DND-41 (cell line): ENCODE data around the gene OVAAL.

Experiments
- ATAC-seq: fragments of 200-7000 bp; cut with Tn5 transposase; 3 replicates; pipeline ENCODE4 v1.9.1; 2021; ENCODE audit warnings: low read depth; ENCODE audit not compliant: insufficient read depth
- DNase-seq: peaks from one replicate; pipeline ENCODE4 v3.0.0-alpha.2; 2020
- H2AFZ ChIP-seq: 2 replicates; pipeline ENCODE4 v1.6.0; 2012; ENCODE audit warnings: low read depth, low read length
- H3K27ac ChIP-seq: 2 replicates; pipeline ENCODE4 v1.5.1; 2012; ENCODE audit warnings: low read length, inconsistent platforms
- H3K27me3 ChIP-seq: fragments of 200-600 bp; sonication (generic); 2 replicates; pipeline ENCODE4 v1.6.0; 2012; ENCODE audit warnings: low read length, mild to moderate bottlenecking, inconsistent platforms; ENCODE audit not compliant: insufficient read depth, poor library complexity
- H3K36me3 ChIP-seq: 2 replicates; pipeline ENCODE4 v1.5.1; 2012; ENCODE audit warnings: low read length, inconsistent platforms; ENCODE audit not compliant: insufficient read depth
- H3K4me1 ChIP-seq: 2 replicates; pipeline ENCODE4 v1.5.1; 2012; ENCODE audit warnings: mild to moderate bottlenecking, low read length; ENCODE audit not compliant: insufficient read depth
- H3K4me2 ChIP-seq: 2 replicates; pipeline ENCODE4 v1.6.0; 2012; ENCODE audit warnings: mild to moderate bottlenecking, moderate library complexity, low read length, inconsistent platforms; ENCODE audit not compliant: insufficient read depth
- H3K4me3 ChIP-seq, 2 experiments: fragments of 200-600 bp in 1 of 2; shearing (Covaris generic) in 1 of 2; 2 replicates each; pipeline ENCODE4 v1.5.1; 2012 to 2016; ENCODE audit warnings: inconsistent platforms in 2 of 2, low read length in 2 of 2, mild to moderate bottlenecking in 2 of 2, low read depth in 1 of 2, moderate library complexity in 1 of 2
- H3K79me2 ChIP-seq: 2 replicates; pipeline ENCODE4 v1.6.0; 2012; ENCODE audit warnings: low read length, inconsistent platforms; ENCODE audit not compliant: insufficient read depth
- H3K9ac ChIP-seq: 2 replicates; pipeline ENCODE4 v1.6.0; 2012; ENCODE audit warnings: low read depth, mild to moderate bottlenecking, inconsistent platforms, low read length, moderate library complexity
- H3K9me3 ChIP-seq: 2 replicates; pipeline ENCODE4 v1.5.1; 2012; ENCODE audit warnings: low read length, moderate library complexity, mild to moderate bottlenecking, inconsistent platforms; ENCODE audit not compliant: insufficient read depth, severe bottlenecking
- H4K20me1 ChIP-seq: 2 replicates; pipeline ENCODE4 v1.6.0; 2012; ENCODE audit warnings: low read length; ENCODE audit not compliant: insufficient read depth
- EZH2 ChIP-seq: IDR thresholded peaks from 3 replicates; pipeline ENCODE4 v1.6.1; 2012; ENCODE audit warnings: borderline replicate concordance, low read depth, mild to moderate bottlenecking, moderate library complexity, low read length, inconsistent platforms; ENCODE audit not compliant: severe bottlenecking
- TF ChIP-seq, protein P1 (sequence below): IDR thresholded peaks from 2 replicates; pipeline ENCODE4 v1.5.1; 2012; ENCODE audit warnings: borderline replicate concordance, low read length, moderate library complexity, mild to moderate bottlenecking; ENCODE audit not compliant: poor library complexity, severe bottlenecking; ENCODE audit errors: extremely low read depth

The OVAAL gene

DNA sequence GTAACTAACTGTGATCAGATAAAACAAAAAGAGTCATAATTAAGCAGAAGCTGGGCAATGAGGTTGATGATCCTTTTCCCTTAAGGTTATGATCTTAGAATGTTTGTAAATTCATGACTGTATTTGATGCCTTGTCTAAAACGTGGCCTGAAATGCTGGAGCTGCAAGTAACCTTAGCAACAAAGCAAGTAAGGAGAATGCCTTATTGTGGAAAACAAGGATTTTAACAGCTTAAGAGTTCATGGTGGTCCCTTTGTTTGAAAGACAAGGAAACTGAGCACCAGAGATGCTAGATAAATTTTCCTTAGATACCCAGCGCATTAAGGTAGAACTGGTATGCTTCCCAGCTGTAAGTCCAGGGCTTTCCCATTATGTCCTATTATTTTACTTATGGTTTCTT lies 47.4 kb downstream of the OVAAL start:
- no peak for ATAC-seq
- Histone ChIP-seq H3K4me3 (no peak overlapping the region), H3K36me3 (no peaks in the 10 kb centered on the region), H3K79me2 (no peaks in the 10 kb centered on the region), H3K27ac (no peak overlapping the region), H3K9ac (no peak overlapping the region), H3K4me1 (no peaks in the 10 kb centered on the region), H3K27me3 (no peaks in the 10 kb centered on the region), H2AFZ (no peak overlapping the region), H3K4me2 (no peak overlapping the region), H3K9me3 (no peaks in the 10 kb centered on the region), H4K20me1 (no peaks in the 10 kb centered on the region)
- no peak for TF ChIP-seq EZH2
- TF ChIP-seq, protein P1, sequence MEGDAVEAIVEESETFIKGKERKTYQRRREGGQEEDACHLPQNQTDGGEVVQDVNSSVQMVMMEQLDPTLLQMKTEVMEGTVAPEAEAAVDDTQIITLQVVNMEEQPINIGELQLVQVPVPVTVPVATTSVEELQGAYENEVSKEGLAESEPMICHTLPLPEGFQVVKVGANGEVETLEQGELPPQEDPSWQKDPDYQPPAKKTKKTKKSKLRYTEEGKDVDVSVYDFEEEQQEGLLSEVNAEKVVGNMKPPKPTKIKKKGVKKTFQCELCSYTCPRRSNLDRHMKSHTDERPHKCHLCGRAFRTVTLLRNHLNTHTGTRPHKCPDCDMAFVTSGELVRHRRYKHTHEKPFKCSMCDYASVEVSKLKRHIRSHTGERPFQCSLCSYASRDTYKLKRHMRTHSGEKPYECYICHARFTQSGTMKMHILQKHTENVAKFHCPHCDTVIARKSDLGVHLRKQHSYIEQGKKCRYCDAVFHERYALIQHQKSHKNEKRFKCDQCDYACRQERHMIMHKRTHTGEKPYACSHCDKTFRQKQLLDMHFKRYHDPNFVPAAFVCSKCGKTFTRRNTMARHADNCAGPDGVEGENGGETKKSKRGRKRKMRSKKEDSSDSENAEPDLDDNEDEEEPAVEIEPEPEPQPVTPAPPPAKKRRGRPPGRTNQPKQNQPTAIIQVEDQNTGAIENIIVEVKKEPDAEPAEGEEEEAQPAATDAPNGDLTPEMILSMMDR: no peak
- DNase-seq: no peak

DNA sequence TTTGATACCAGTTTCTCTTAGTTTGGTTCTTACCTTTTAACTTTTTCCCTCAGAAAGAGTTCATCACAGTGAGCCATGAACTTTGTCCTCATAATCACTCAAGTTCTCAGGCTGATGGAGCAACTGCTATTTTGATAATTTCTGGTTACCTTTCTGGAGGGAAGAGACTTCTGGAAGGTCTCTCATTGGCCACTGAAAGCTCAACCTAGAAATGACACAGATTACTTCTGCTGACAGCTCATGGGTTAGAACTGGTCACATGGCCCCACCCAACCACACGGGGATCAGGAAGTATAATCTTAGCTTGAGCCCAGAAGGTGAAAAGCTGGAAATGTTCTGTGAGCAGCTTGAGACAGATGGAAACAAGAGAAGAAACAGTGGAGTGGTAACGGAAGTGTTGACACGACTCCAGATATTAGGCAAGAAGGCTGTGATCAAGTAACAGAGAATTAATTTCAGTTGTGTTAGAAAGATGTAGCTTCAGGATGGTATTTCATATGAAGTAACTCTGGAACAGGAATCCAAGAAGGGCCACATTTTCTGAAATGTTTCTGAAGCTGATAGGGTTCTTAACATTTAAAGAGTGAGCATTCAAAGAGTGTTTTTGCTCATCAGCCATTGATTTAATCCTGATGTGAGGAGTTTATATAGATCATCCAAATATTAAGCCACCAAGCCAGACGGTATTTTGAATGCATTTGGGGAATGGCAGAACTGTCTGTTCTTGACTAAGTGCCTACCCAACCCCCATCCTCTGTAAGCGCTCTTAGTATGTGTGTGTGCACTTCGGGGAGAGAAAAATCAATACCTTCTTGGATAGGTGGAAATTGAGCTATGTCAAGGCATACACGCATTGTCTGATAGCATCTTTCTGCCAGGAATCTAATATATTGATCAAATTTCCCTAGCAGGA lies 51.1 kb downstream of the OVAAL start:
- H2AFZ ChIP-seq: no peak overlapping the region
- DNase-seq (no peak), ATAC-seq (no peak)
- H3K27me3 ChIP-seq: no peaks in the 10 kb centered on the region
- H3K4me3 ChIP-seq: no peak overlapping the region
- no peaks in the 10 kb centered on the region for H3K36me3 ChIP-seq
- H3K79me2 ChIP-seq: no peaks in the 10 kb centered on the region
- no peak overlapping the region for H3K27ac ChIP-seq
- no peak overlapping the region for H3K4me2 ChIP-seq
- no peaks in the 10 kb centered on the region for H4K20me1 ChIP-seq
- no peaks in the 10 kb centered on the region for H3K9me3 ChIP-seq
- H3K9ac ChIP-seq: no peak overlapping the region
- no peaks in the 10 kb centered on the region for H3K4me1 ChIP-seq
- no peak for TF ChIP-seq EZH2
- TF ChIP-seq, protein P1: no peak

DNA sequence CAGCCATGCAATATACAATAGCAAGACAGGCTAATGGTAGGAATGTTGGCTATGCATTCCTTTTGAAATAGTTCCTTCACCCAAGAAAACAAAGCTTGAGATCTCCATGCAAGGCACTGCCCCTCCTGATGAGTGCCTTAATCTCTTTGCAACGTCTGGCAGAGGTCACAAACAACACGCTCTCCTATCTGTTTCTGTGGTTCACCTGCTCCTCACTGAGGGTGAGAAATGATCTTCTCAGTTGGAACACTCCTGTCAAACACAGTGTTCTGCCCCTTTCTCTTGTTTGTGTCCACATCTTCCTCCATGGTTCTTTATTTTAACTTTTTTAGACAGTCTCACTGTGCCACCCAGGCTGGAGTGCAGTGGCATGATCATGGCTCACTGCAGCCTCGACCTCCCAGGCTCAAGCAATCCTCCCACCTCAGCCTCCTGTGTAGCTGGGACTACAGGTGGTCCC lies 51.8 kb downstream of the OVAAL start:
- Histone ChIP-seq H4K20me1 (no peaks in the 10 kb centered on the region), H2AFZ (no peak overlapping the region), H3K4me3 (no peak overlapping the region), H3K4me2 (no peak overlapping the region), H3K27me3 (no peaks in the 10 kb centered on the region), H3K27ac (no peak overlapping the region), H3K4me1 (no peaks in the 10 kb centered on the region), H3K79me2 (no peaks in the 10 kb centered on the region), H3K36me3 (no peaks in the 10 kb centered on the region), H3K9me3 (no peaks in the 10 kb centered on the region), H3K9ac (no peak overlapping the region)
- ATAC-seq (no peak), DNase-seq (no peak)
- TF ChIP-seq EZH2: no peak
- TF ChIP-seq, protein P1: no peak
